ENCODE results near the gene APBB1. TPM values are rescaled to one million over a fixed set of nuclear protein-coding genes. Genes with fewer than 3 reads are reported as not detected.
"Not testable (repeated sequence)": the region's sequence is repeated elsewhere in the genome, so short reads cannot be mapped to it uniquely, and the experiment has no call there.

APBB1 gene
- total RNA-seq, 6 experiments from 2014 or later = 32.3 to 38.7 (median 35.4) TPM

DNA sequence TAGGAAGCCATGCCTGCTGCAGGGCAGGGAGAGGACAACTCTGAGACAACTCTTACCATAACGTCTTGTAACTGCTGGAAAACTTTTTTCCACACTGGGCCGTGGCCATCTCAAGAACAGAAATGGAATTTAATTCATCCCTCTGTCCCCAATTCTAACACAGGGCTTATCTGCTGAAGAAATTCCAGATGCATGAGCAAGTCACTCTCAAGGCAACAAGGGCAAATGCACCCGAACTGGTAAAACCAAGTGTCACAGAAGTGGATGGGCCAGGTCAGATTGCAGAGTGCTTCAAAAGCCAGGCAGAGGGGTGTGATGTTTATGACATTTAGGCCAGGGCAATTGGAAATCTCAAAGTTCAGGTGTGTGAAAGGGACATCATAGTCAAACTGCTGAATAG, 21.3 kb downstream of the APBB1 start:
- DNase-seq = peak; percentile 28
- no peak overlapping the region for H3K4me3 Mint-ChIP-seq
- no peaks in the 10 kb centered on the region for H3K27me3 Mint-ChIP-seq (ENCODE audit: insufficient read depth)
- TF ChIP-seq, protein P1, sequence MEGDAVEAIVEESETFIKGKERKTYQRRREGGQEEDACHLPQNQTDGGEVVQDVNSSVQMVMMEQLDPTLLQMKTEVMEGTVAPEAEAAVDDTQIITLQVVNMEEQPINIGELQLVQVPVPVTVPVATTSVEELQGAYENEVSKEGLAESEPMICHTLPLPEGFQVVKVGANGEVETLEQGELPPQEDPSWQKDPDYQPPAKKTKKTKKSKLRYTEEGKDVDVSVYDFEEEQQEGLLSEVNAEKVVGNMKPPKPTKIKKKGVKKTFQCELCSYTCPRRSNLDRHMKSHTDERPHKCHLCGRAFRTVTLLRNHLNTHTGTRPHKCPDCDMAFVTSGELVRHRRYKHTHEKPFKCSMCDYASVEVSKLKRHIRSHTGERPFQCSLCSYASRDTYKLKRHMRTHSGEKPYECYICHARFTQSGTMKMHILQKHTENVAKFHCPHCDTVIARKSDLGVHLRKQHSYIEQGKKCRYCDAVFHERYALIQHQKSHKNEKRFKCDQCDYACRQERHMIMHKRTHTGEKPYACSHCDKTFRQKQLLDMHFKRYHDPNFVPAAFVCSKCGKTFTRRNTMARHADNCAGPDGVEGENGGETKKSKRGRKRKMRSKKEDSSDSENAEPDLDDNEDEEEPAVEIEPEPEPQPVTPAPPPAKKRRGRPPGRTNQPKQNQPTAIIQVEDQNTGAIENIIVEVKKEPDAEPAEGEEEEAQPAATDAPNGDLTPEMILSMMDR (IDR thresholded peaks at IDR 0.05) = no peak
- H3K27ac Mint-ChIP-seq = peak overlapping the region; percentile 72
- peaks cover 12% of the 10 kb centered on the region for H3K36me3 Mint-ChIP-seq (ENCODE audit: low read depth)
- H3K4me1 Mint-ChIP-seq (ENCODE audit: low read depth) = peaks cover 37% of the 10 kb centered on the region
- no peaks in the 10 kb centered on the region for H3K9me3 Mint-ChIP-seq

DNA sequence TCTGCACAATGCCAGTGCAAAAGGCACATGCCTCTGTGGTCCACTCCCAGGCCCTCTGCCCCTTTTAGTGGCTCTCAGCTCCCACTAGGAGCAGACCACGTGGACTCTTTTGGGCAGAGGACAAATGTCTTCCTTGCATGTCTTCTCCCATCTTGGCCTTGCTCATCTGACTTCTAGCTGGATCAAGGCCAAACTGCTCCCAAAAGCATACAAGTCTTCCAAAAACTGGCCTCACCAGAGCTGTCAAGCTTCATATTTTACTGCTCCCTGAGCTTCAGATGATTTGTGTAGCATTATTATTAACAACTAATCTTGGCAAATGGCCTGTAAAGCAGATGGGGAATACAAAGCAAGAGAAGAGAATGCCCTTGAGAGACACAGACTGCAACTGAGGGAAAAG, 21.7 kb downstream of the APBB1 start:
- H3K4me3 Mint-ChIP-seq = no peak overlapping the region; the same call in 1 of the 2 replicates
- peak overlapping the region; percentile 72 for H3K27ac Mint-ChIP-seq
- H3K36me3 Mint-ChIP-seq (ENCODE audit: low read depth) = peaks cover 13% of the 10 kb centered on the region
- H3K9me3 Mint-ChIP-seq = no peaks in the 10 kb centered on the region
- no peaks in the 10 kb centered on the region for H3K27me3 Mint-ChIP-seq (ENCODE audit: insufficient read depth)
- H3K4me1 Mint-ChIP-seq (ENCODE audit: low read depth) = peaks cover 34% of the 10 kb centered on the region
- TF ChIP-seq, protein P1 (IDR thresholded peaks at IDR 0.05) = no peak
- DNase-seq = peak; percentile 12

DNA sequence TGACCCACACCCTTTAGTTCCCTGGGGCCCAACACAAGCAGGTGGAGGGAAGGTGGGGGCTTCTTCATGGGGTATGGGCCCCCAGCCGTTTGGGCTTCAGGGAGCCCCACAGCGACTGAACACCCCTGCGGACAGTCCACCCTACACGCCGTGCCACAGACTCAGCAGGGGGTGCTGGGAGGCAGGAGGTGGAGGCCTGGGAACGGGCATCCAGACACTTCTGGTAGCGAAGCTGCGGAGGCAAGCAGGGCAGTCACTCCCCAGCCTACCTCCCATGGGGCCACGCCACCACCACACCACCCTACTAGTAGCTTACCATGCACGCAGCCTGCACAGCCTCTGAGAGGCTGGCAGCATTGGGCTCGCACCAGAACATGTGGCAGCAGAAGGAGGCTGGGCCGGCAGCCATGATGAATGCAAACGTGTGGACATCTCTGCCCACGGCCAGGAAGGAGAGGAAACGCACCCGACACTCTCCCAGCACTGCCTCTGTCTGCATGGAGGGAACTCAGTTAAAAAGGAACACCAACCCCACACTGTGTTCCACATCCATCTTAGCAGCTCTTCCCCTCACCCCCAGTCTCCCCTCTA, 23.3 kb downstream of the APBB1 start:
- no peaks in the 10 kb centered on the region for H3K27me3 Mint-ChIP-seq (ENCODE audit: insufficient read depth)
- no peaks in the 10 kb centered on the region for H3K9me3 Mint-ChIP-seq
- H3K36me3 Mint-ChIP-seq (ENCODE audit: low read depth) = peaks cover 13% of the 10 kb centered on the region

DNA sequence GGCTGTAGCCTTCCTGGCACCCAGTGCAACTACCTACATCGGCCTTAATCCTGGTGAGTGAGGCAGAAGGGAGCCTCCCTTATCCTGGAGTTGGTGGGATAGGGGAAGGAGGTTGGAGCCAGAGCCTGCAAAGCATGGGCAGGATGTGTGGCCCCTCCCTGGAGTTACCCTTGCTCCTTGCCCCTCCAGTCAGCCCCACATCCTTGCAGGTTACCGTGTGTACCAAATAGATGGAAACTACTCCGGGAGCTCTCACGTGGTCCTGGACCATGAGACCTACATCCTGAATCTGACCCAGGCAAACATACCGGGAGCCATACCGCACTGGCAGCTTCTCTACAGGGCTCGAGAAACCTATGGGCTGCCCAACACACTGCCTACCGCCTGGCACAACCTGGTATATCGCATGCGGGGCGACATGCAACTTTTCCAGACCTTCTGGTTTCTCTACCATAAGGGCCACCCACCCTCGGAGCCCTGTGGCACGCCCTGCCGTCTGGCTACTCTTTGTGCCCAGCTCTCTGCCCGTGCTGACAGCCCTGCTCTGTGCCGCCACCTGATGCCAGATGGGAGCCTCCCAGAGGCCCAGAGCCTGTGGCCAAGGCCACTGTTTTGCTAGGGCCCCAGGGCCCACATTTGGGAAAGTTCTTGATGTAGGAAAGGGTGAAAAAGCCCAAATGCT, 24.8 kb downstream of the APBB1 start:
- no peak overlapping the region for H3K4me3 Mint-ChIP-seq
- no peaks in the 10 kb centered on the region for H3K9me3 Mint-ChIP-seq
- no peaks in the 10 kb centered on the region for H3K27me3 Mint-ChIP-seq (ENCODE audit: insufficient read depth)
- DNase-seq = no peak
- H3K27ac Mint-ChIP-seq = no peak overlapping the region
- TF ChIP-seq, protein P1 (IDR thresholded peaks at IDR 0.05) = no peak
- peaks cover 8% of the 10 kb centered on the region for H3K36me3 Mint-ChIP-seq (ENCODE audit: low read depth)
- H3K4me1 Mint-ChIP-seq (ENCODE audit: low read depth) = peaks cover 52% of the 10 kb centered on the region

More for the DNA sequence above, 23.3 kb downstream of the APBB1 start:
- no peak for DNase-seq
- peaks cover 43% of the 10 kb centered on the region for H3K4me1 Mint-ChIP-seq (ENCODE audit: low read depth)
- H3K27ac Mint-ChIP-seq = no peak overlapping the region
- TF ChIP-seq, protein P1 (IDR thresholded peaks at IDR 0.05) = no peak
- H3K4me3 Mint-ChIP-seq = no peak overlapping the region

DNA sequence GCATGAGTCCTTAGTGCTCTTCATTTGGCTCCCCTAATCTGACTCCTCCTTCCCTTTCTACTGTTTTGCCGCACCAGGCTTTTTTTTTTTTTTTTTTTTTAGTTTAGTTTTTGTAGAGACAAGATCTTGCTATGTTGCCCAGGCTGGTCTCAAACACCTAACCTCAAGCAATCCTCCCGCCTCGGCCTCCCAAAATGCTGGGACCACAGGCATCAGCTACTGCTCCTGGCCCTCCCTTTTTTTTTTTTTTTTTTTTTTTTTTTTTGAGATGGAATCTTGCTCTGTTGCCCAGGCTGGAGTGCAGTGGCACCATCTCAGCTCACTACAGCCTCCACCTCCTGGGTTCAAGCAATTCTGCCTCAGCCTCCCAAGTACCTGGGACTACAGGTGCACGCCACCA, 26.6 kb downstream of the APBB1 start:
- H3K4me3 Mint-ChIP-seq; H3K27ac Mint-ChIP-seq; H3K9me3 Mint-ChIP-seq; H3K27me3 Mint-ChIP-seq (ENCODE audit: insufficient read depth); DNase-seq; H3K36me3 Mint-ChIP-seq (ENCODE audit: low read depth): not testable (repeated sequence)
- peaks cover 57% of the 10 kb centered on the region for H3K4me1 Mint-ChIP-seq (ENCODE audit: low read depth)

DNA sequence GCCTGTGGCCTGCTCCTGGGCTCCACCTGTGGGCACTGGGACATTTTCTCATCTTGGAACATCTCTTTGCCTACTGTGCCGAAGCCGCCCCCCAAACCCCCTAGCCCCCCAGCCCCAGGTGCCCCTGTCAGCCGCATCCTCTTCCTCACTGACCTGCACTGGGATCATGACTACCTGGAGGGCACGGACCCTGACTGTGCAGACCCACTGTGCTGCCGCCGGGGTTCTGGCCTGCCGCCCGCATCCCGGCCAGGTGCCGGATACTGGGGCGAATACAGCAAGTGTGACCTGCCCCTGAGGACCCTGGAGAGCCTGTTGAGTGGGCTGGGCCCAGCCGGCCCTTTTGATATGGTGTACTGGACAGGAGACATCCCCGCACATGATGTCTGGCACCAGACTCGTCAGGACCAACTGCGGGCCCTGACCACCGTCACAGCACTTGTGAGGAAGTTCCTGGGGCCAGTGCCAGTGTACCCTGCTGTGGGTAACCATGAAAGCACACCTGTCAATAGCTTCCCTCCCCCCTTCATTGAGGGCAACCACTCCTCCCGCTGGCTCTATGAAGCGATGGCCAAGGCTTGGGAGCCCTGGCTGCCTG, 27.3 kb downstream of the APBB1 start:
- no peak for DNase-seq
- TF ChIP-seq, protein P1 (IDR thresholded peaks at IDR 0.05) = no peak
- H3K4me3 Mint-ChIP-seq = peak overlapping the region; percentile 92
- H3K9me3 Mint-ChIP-seq = no peaks in the 10 kb centered on the region
- H3K27me3 Mint-ChIP-seq (ENCODE audit: insufficient read depth) = no peaks in the 10 kb centered on the region
- H3K36me3 Mint-ChIP-seq (ENCODE audit: low read depth) = peaks cover 5% of the 10 kb centered on the region
- no peak overlapping the region for H3K27ac Mint-ChIP-seq
- peaks cover 52% of the 10 kb centered on the region for H3K4me1 Mint-ChIP-seq (ENCODE audit: low read depth)

Measured in HFFc6 (cell line).